ENCODE data around the gene OR2J3. TPM values are rescaled to one million over a fixed set of nuclear protein-coding genes. Genes with fewer than 3 reads are reported as not detected.

Gene OR2J3
- total and polyA plus RNA-seq, 2 of the 8 experiments (the other 6 are each of a cell fraction or from before 2014, with no cell fraction given): 0.03 TPM; not detected in 1

DNA sequence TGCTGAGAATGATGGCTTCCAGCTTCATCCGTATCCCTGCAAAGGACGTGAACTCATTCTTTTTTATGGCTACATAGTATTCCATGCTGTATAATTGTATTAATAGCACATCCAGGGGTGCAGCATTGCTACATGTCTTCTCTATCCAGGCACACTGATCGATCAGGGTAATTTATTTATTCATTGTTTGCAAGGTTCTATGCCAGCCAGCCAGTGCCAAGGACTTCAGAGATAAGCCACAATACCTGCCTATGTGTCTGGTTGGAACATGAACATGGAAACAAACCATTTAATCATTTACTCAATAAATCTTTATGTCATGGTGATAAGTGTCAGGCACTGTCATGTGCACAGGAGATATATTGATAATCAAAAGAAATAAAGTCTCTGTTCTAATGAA is 14.9 kb upstream of the OR2J3 start:
- H3K4me2 ChIP-seq (ENCODE audit: insufficient read depth in 1 of 2, low read depth in 2 of 2, low read length in 2 of 2): no peak overlapping the region

More for the DNA sequence above, 14.9 kb upstream of the OR2J3 start:
- no peak overlapping the region for H2BK5ac ChIP-seq (ENCODE audit: low read depth, low read length)
- H2BK20ac ChIP-seq (ENCODE audit: low read length): no peak overlapping the region
- no peaks in the 10 kb centered on the region for H3K27me3 ChIP-seq (replicated peaks in 1 of 4; ENCODE audit: control insufficient read depth in 3 of 4, extremely low read depth in 1 of 4, insufficient read depth in 3 of 4, low read length in 3 of 4)
- H3K4me1 ChIP-seq (replicated peaks in 1 of 4; ENCODE audit: control insufficient read depth in 3 of 4, insufficient read depth in 4 of 4, low read length in 3 of 4): no peaks in the 10 kb centered on the region
- no peak overlapping the region for H3K4me3 ChIP-seq (ENCODE audit: extremely low read depth in 1 of 4, insufficient read depth in 2 of 4, low read depth in 3 of 4, low read length in 4 of 4)
- H4K8ac ChIP-seq (ENCODE audit: extremely low read depth, insufficient read depth, low read length): no peak overlapping the region
- H3K23ac ChIP-seq (ENCODE audit: insufficient read length): no peak overlapping the region
- no peak overlapping the region for H3K14ac ChIP-seq (ENCODE audit: insufficient read length)
- H2BK12ac ChIP-seq (ENCODE audit: low read depth, low read length): no peak overlapping the region
- no peak overlapping the region for H3K18ac ChIP-seq (ENCODE audit: extremely low read depth, low read length)
- H3K9me3 ChIP-seq (ENCODE audit: insufficient read depth in 2 of 2, low read depth in 1 of 2, low read length in 1 of 2): no peaks in the 10 kb centered on the region
- H4K5ac ChIP-seq (ENCODE audit: insufficient read length, low read depth, low read length): no peak overlapping the region
- H3K79me2 ChIP-seq (ENCODE audit: control insufficient read depth in 1 of 2, insufficient read depth in 2 of 2, low read length in 2 of 2): no peaks in the 10 kb centered on the region
- DNase-seq (ENCODE audit: low read depth in 1 of 2, low spot score in 2 of 2) (no peak), FAIRE-seq (no peak)
- H3K9ac ChIP-seq (replicated peaks in 1 of 4; ENCODE audit: extremely low read depth in 1 of 4, low read depth in 3 of 4, low read length in 3 of 4): no peak overlapping the region
- CTCF ChIA-PET (ENCODE audit: partially characterized antibody): no interaction called here
- H4K91ac ChIP-seq (replicated peaks; ENCODE audit: insufficient read length, low read length): no peak overlapping the region
- no peaks in the 10 kb centered on the region for H3K23me2 ChIP-seq (ENCODE audit: low read depth, low read length)
- no peak overlapping the region for H2BK120ac ChIP-seq (replicated peaks; ENCODE audit: low read depth, low read length)
- no peaks in the 10 kb centered on the region for H3K36me3 ChIP-seq (ENCODE audit: control insufficient read depth in 2 of 4, insufficient read depth in 4 of 4, low read length in 3 of 4)
- no peak overlapping the region for H3K27ac ChIP-seq (ENCODE audit: low read depth, low read length)
- TF ChIP-seq EGR1 (IDR thresholded peaks at IDR 0.05; ENCODE audit: borderline replicate concordance, low read depth, low read length): no peak
- TF ChIP-seq SP4 (IDR thresholded peaks at IDR 0.05; ENCODE audit: low read length): no peak
- no peak for TF ChIP-seq SUZ12 (IDR thresholded peaks at IDR 0.05; ENCODE audit: low read length)
- TF ChIP-seq CBX5 (IDR thresholded peaks at IDR 0.05; ENCODE audit: low read depth, low read length): no peak
- TF ChIP-seq CBX8 (IDR thresholded peaks at IDR 0.05; ENCODE audit: borderline replicate concordance, low read depth, low read length): no peak
- TF ChIP-seq, protein P1, sequence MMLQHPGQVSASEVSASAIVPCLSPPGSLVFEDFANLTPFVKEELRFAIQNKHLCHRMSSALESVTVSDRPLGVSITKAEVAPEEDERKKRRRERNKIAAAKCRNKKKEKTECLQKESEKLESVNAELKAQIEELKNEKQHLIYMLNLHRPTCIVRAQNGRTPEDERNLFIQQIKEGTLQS (IDR thresholded peaks at IDR 0.05; ENCODE audit: insufficient read depth, low read depth, low read length): no peak
- no peak for TF ChIP-seq JUN (IDR thresholded peaks at IDR 0.05; ENCODE audit: low read depth, low read length)
- no peak overlapping the region for H2BK15ac ChIP-seq (ENCODE audit: low read length)
- no peaks in the 10 kb centered on the region for H4K20me1 ChIP-seq (replicated peaks in 1 of 2; ENCODE audit: control insufficient read depth in 1 of 2, insufficient read depth in 2 of 2, low read length in 2 of 2)
- POLR2A ChIA-PET (ENCODE audit: partially characterized antibody): no interaction called here
- no peak overlapping the region for H2AK5ac ChIP-seq (ENCODE audit: low read depth, low read length)
- no peak overlapping the region for H3K56ac ChIP-seq (replicated peaks; ENCODE audit: insufficient read length, low read depth, low read length)
- H3K4ac ChIP-seq (replicated peaks; ENCODE audit: insufficient read length, low read depth, low read length): no peak overlapping the region
- no peaks in the 10 kb centered on the region for H3K79me1 ChIP-seq (ENCODE audit: low read depth, low read length)
- 92% methylated on average over 3 of the region's 3 CpGs; no CpG with 5 or more reads in 1 of the 2 experiments for WGBS, 2 experiments (ENCODE audit: extremely low coverage in 1 of 2, insufficient coverage in 1 of 2, insufficient read length in 1 of 2, insufficient replicate concordance in 2 of 2, low coverage in 1 of 2, low lambda C conversion rate in 2 of 2, missing lambda C conversion rate in 1 of 2)
- no peak overlapping the region for H2AFZ ChIP-seq (ENCODE audit: low read length)
